ENCODE data around the gene CCDC89.

DNA sequence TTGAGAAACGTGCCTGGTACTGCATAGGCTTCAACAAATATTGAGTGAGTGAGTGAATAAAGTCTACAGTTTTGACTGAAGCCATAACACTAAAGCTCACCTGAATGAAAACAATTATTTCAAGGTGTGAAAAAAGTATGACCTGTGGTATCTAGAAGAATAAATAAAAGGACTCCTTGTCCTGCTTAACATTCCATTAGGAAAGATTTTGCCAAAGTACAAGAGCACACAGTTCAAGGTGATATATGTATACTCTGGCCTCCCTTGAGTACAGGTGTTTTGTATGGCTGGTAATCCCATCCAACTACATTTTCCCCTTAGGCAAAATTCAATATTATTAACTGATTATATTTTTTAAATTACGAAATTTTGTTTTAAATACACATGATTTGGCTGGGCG lies 19.3 kb downstream of the CCDC89 start:
- TF ChIP-seq, protein P1, sequence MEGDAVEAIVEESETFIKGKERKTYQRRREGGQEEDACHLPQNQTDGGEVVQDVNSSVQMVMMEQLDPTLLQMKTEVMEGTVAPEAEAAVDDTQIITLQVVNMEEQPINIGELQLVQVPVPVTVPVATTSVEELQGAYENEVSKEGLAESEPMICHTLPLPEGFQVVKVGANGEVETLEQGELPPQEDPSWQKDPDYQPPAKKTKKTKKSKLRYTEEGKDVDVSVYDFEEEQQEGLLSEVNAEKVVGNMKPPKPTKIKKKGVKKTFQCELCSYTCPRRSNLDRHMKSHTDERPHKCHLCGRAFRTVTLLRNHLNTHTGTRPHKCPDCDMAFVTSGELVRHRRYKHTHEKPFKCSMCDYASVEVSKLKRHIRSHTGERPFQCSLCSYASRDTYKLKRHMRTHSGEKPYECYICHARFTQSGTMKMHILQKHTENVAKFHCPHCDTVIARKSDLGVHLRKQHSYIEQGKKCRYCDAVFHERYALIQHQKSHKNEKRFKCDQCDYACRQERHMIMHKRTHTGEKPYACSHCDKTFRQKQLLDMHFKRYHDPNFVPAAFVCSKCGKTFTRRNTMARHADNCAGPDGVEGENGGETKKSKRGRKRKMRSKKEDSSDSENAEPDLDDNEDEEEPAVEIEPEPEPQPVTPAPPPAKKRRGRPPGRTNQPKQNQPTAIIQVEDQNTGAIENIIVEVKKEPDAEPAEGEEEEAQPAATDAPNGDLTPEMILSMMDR (IDR thresholded peaks at IDR 0.05) = no peak
- TF ChIP-seq POLR2A (IDR thresholded peaks at IDR 0.05) (no peak), POLR2AphosphoS5 (IDR thresholded peaks at IDR 0.05) (no peak)

All from prostate gland (tissue), 2 donors.